ENCODE data around the gene DCST2.

DCST2 gene

GRCh38 chr1:155033524-155033923 is at the start of gene DCST2, which contains the start of gene DCST1:
TSS of gene DCST2 (minus strand) at chr1:155033781. CDS start at chr1:155033701, 80 bp downstream.
TSS of gene DCST1 (plus strand) at chr1:155033824. CDS start at chr1:155034037, 213 bp downstream.
- no peak for FAIRE-seq

GRCh38 chr1:155083052-155083541 is 49.5 kb upstream of the DCST2 start:
- no peak for FAIRE-seq

GRCh38 chr1:155082301-155083051 is 48.9 kb upstream of the DCST2 start:
- no peak for FAIRE-seq

- no peak for FAIRE-seq
Measured at GRCh38 chr1:155081472-155082300, 48.1 kb upstream of the DCST2 start.

GRCh38 chr1:155080312-155081228 is 47.0 kb upstream of the DCST2 start:
- no peak for FAIRE-seq

GRCh38 chr1:155079487-155080311 is 46.1 kb upstream of the DCST2 start:
- no peak for FAIRE-seq

GRCh38 chr1:155079210-155079486 is 45.6 kb upstream of the DCST2 start:
- no peak for FAIRE-seq

- no peak for FAIRE-seq
Measured at GRCh38 chr1:155078469-155079209, 45.1 kb upstream of the DCST2 start, which contains the start of gene EFNA3. TSS of gene EFNA3 (plus strand) at chr1:155078837. CDS start at chr1:155078942, 105 bp downstream.

GRCh38 chr1:155077758-155078445 is 44.3 kb upstream of the DCST2 start:
- FAIRE-seq = no peak

GRCh38 chr1:155077346-155077745 is 43.8 kb upstream of the DCST2 start:
- FAIRE-seq = no peak

GRCh38 chr1:155076371-155076770 is 42.8 kb upstream of the DCST2 start:
- FAIRE-seq = no peak

GRCh38 chr1:155075535-155075934 is 42.0 kb upstream of the DCST2 start:
- no peak for FAIRE-seq

GRCh38 chr1:155073377-155074242 is 40.0 kb upstream of the DCST2 start:
- FAIRE-seq = no peak

- FAIRE-seq = no peak
Measured at GRCh38 chr1:155072531-155073289, 39.1 kb upstream of the DCST2 start.

- no peak for FAIRE-seq
Measured at GRCh38 chr1:155071701-155072100, 38.1 kb upstream of the DCST2 start.

- no peak for FAIRE-seq
Measured at GRCh38 chr1:155070721-155071569, 37.4 kb upstream of the DCST2 start.

- no peak for FAIRE-seq
Measured at GRCh38 chr1:155070158-155070621, 36.6 kb upstream of the DCST2 start.
